Suppressor macrophage (primary cell): ENCODE data around the gene NINJ1.

Experiments
- DNase-seq, 4 experiments: peaks; one replicate each; pipeline ENCODE4 v3.0.0-alpha.2; 2020 to 2022

NINJ1 gene

DNA sequence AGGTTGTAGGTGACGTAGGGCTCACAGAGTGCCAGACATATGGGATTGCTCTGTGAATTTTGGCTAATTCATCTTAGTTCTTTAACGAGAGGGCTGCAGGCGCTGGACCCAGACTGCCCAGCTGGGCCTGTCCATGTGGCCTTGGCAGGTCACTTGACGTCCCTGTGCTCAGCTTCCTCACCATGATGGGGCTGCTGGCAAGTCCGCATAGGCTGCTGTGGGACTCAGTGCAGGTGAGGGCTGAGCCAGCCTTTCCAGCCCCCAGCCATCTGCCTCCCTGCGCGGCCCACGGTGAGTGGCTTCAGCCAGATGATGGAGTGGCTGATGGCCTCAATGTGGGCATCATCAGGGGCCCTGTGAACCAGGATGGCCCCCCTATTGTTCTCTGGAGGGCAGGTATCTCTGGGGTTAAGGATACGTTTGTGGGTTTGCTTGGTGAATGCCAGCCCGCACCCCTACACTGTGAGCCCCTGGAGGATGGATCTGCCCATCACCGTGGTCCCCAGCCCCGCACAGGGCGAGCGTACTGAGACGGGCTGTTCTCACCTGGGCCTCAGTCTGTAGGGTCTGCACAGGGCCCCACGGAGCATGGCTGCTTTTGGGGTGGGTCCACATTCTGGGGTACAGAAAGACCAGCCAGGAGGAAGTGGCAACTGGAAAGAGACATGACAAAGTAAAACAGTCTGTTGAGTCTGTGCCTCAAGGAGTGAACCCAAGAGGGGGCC, 34.3 kb downstream of the NINJ1 start:
- no peak for DNase-seq

DNA sequence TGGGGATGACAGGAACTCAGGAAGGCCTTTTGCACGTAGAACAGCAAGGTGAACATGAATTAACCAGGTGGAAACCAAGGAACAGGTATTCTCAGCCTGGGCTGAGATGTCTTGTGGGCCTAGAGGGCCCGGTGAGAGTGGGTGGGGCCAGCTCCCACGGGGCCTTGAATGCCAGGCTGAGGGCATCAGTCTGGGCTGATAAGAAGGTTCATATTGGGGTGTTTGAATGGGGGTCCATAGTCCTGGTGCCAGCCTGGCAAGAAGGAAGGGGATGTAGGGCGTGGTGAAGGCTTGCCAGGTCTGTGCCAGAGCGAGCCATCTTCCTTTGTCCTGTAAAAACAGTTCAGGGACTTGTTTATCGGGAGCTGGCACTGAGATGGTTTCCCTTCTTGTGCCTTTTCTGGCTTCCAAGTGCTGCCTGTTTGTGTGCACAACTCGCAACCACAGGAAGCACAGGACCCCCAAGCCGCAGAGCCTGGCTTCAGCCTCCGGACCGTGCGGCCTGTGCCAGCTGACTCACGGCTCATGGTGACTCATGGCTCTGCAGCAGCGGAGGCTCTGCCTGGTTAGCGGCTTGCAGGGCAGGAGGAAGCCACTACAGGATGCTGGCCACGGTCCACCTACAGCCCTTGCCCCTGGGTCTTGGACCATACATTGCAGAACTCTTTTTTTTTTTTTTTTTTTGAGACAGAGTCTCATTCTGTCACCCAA, 35.7 kb downstream of the NINJ1 start:
- DNase-seq = peak; percentile 94 to 99 (median 96)

DNA sequence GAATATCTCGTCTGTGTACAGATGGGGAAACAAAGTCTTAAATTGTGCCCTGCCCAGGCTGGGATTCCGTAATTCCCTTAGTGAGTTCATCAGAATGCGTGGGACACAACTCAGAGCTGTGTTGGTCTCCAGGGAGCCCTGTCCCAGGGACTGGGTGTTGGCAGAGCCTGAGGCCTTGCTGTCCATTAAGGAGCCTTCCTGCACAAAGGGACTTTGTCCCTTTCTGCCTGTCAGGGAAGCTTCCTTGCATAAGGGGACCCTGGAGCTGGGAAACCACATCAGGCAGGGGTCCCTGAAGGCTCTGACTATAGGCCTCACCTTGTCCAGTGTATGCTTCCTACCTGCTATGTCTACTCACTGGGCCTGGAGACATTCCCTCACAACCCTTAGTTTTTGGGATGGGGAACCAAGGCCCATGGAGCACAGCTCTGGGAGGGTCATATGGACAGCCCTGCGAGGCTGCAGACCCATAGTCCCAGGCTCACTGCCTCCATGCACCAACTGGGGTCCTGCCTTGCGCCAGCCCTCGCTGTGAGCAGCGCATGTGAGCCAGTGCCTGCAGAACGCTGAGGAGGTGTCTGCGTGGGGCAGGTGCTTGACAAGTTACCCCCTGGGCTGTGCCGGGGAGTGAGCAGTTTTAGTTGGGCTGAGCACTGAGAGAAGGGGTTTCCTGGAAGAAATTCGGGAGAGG, 36.4 kb downstream of the NINJ1 start:
- DNase-seq = peak; percentile 42 to 60 (median 56)

DNA sequence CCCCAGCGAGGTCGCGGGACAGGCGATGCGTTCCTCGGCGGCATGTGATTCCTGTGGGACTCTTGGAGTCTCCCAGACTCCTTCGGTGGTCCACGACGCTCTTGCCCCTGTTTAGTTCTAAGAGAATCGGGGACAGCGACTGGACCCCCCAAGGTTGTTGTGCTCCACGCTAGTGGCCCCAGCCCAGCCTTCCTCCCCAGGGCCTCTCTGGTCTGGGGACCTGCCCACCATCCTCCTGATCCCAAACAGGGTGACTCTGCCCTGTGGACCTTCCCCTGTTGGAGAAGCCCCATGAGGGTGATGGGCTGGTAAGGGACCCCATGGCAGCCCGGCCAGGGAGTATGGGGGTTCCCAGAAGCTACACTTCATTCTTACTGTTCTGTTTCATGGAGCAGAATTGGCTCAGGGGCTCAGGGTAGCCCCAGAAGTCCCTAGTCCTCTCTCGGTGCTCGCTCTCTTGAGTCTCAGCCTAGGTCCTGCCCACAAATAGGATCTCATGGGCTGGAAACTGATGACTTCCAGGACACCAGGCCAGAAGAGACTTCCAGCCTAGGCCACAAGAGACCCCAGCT, 37.2 kb downstream of the NINJ1 start:
- DNase-seq = peak in 2 of 4 experiments; percentile 24 to 35

GRCh38 chr9:93096131-93096802, 37.8 kb downstream of the NINJ1 start, which contains the start of gene CARD19:
CARD19 (plus strand) TSS chr9:93096217; CDS start chr9:93096346, 129 bp downstream.
- peak in 3 of 4 experiments; percentile 42 to 71 (median 58) for DNase-seq

DNA sequence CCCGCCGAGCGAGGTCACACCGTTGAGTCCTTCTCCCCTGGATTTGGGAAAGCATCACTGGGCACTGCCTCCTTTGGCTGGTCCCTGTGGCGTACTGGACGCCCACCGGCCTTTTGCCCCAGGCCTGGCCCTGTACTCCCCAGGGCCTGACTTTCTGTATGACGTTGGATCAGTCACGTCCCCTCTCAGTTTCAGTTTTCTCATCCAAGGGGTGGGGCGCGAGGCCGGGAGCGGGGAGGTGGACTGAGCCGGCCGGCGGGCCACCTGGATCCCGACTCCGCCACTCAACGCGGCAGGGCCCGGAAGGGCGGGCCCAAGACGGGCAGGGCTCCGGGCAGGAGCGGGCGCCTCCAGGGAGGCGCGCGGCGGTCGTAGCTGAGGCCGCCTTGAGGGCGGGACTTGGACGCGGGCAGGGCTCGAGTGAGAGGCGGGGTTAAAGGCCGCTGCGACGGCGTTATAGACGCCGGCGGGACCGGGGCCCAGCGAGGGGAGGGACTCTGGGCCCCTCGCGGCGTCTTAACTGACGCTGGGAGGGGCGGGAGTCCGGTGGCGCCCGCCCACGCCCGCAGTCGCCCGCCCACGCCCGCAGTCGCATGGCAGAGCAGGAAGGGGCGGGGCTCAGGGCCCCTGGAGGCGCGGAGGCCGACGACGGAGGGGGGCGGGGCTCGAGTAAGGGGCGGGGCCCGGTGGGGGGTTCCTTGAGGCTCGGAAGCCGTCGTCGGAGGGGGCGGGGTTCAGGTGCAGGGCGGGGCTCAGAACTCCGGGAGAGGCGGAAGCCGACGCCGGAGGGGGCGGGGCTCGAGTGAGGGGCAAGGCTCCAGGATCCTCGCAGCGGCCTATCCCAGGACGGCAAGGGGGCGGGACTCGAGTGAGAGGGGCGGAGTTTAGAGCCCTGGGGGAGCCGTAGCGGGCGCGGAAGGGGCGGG, 38.6 kb downstream of the NINJ1 start:
- peak; percentile 100 for DNase-seq

DNA sequence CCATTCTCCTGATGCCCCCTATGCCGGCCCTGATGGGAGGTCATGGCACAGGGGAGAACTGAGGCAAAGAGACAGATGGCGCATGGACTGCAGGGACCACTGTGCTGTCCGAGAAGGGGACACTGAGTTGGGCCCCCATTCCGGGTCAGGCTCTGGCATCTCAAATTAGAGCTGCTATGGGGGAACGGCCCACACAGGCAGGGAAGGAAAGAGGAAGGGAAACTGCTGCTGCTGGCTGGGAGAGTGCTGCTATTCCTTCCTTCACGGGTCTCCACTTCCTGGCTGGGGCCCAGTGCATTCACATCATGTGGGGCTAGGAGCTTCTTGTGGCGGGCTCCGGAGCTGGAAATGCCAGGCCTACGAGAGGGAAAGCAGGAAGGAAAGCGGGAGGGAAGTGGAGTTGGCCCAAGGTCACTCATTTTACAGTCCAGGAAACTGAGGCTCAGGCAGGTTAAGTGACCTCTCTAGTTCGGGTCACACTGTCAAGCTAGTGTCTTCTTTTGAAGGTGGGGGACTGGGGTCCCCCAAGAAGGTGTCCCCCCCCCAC, 39.3 kb downstream of the NINJ1 start:
- peak; percentile 84 to 94 (median 92) for DNase-seq

GRCh38 chr9:93093877-93094657, 40.0 kb downstream of the NINJ1 start:
- DNase-seq = no peak

DNA sequence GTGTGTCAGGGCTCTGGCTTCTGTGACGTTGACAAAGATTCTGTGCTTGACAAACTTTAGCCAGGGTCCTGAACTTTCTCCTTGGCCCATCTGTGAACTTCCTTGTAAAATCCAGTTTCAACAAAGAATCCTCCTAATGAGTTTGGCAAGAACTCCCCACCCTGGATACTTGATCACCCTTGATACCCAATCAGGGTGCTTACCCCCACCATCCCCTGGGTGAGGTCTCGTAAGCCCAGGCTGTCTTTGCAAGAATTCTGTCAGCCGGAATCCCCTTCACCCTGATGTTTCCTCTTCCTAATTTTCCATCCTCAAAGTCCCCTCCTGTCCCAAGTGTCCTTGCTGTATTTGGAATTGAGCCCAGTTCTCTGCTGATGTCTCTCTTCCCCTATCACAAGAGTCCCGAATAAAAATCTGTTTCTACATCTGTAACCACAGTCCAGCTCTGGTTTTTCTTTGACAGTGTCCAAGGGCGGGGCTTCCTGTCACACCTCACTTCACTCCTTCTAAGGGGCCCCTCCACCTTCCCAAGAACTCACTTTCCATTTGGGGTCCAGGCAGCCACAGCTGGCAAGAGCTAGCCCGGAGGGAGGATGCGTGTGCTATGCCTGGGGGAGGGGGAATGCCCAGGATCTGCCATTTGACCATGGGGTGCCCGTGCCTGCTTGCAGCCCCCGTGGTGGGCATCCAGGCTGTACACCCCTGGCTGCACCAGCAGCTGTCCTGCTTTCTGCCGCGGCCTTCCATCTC, 40.7 kb downstream of the NINJ1 start:
- peak; percentile 43 to 70 (median 64) for DNase-seq

GRCh38 chr9:93092251-93092991, 41.6 kb downstream of the NINJ1 start:
- DNase-seq = no peak

DNA sequence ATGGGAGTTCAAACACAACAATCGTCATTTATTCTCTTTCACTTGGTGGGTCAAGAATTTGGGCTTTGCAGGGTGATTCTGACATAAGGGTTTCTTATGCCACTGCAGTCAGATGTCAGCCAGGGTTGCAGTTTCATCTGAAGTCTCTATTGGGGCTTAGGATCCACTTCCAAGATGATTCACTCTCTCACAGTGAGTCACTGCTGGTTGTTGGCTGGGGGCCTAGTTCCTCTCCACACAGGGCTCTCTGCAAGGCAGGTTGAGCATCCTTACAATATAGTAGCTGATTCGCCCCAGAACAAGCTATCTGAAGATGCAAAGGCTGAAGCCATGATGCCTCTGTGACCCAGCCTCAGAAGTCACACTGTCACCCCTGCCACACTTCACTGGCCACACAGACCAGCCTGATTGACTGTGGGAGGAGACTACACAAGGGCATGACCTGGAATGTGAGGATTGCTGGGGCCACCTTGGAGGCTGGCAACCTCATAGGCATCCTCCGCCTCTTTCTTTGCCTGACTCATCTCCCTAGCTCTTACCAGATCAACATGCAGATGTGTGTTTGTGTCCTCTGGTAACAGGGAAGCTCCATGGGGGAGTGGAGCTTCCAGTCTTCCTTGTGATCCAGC, 42.5 kb downstream of the NINJ1 start:
- DNase-seq = peak; percentile 60 to 79 (median 63)

- DNase-seq = no peak
Observed at GRCh38 chr9:93091056-93091452, 43.0 kb downstream of the NINJ1 start.

DNA sequence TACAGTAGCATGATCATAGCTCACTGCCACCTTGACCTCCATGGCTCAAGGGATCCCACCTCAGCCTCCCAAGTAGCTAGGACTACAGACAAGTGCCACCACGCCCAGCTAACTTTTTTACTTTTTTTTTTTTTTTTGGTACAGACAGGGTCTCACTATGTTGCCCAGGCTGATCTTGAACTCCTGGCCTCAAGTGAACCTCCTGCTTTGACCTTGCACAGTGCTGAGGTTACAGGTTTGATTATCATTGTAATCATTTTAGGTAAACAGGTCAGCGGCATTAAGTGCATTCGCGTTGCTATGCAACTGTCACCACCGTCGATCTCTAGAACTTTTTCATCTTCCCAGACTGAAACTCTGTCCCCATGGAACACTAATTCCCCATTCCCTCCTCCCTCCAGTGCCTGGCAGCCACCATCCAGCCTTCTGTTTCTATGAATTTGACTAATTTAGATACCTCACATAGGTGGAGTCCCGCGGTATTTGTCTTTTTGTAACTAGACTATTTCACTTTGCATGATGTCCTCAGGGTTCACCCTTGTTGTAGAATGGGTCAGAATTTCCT, 43.9 kb downstream of the NINJ1 start:
- DNase-seq = no peak

DNA sequence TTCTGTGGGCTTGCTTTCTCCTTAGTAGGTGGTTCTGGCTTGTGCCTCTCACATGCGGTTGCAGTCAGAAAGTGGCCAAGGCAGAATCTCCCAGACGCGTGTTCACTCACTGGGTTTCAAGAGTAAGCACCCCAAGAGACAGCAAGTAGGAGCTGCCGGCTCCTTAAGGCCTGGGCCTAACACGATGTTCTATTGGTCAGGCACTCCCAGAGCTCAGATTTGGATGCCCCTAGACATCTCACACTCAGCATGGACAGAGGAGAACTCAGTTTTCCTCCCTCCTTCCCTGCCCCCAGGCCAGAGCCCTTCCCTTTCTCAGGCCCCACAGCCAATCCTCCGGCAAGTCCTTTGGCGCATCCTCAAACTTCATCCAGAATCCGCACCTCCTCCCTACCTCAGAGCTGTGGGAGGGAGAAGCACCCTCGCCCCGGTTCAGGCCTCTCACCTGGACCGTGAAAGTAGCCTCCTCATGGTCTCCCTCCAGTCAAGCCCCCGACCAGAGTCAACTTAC, 44.5 kb downstream of the NINJ1 start:
- no peak for DNase-seq

- DNase-seq = no peak
Observed at GRCh38 chr9:93089024-93089423, 45.0 kb downstream of the NINJ1 start.

GRCh38 chr9:93088656-93089015, 45.4 kb downstream of the NINJ1 start:
- no peak for DNase-seq

- no peak for DNase-seq
Observed at GRCh38 chr9:93087971-93088655, 45.9 kb downstream of the NINJ1 start.
